GM21737 (cell line): ENCODE data around the gene MIR17HG.
A peak's percentile ranks its signal among the peaks of the same experiment; 100 is the strongest.
"Not testable (repeated sequence)": the region's sequence is repeated elsewhere in the genome, so short reads cannot be mapped to it uniquely, and the experiment has no call there.

Experiments used
- ATAC-seq: cut with Tn5 transposase; IDR thresholded peaks from one replicate; pipeline ENCODE4 v1.9.1; 2021; ENCODE audit warnings: mild to moderate bottlenecking, moderate library complexity; ENCODE audit not compliant: unreplicated experiment

MIR17HG gene

GRCh38 chr13:91347202-91347995 lies at the start of gene MIR17HG:
Gene MIR17HG (plus strand): TSS chr13:91347687.
- ATAC-seq: peak; percentile 56

DNA sequence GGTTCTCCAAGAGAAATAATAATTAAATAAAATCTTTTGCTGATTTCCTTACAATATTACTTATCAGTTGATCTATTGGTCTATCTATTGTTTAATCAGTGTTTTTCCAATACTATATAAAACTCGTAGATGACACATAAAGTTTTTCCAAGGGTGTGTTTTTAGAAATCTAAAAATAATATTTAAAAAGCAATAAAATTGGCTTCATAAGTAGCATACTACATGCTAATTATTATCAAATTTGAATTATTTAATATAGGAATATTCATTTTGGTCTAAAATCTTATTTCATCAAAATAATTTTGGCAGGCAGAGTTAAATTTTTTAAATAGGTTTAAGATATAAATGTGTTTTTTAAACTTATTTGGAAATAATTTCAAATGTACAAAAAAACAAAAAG lies 49.4 kb upstream of the MIR17HG start:
- ATAC-seq: no peak

GRCh38 chr13:91302111-91302510 lies 45.4 kb upstream of the MIR17HG start:
- peak; percentile 78 for ATAC-seq

- no peak for ATAC-seq
These were observed 44.5 kb upstream of the MIR17HG start for GRCh38 chr13:91303031-91303430.

DNA sequence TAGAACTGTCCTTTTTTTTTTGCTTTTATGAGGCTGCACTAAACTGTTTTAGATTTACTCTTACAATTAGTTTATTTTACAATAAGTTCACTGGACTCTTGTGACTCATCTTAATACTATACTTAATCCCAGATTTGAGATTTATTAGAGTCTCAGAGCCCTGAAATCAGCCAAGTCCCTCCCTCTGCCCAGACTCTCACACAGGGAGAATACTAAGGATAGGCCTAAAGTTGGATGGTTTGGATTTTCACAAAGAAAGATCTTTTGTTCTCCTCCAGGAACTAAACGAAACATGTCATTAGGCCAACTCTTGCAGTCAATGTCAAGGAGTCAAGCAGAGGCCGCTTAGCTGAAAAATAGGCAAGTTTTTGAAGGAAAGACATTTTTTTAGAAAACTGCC lies 42.7 kb upstream of the MIR17HG start:
- ATAC-seq: no peak

DNA sequence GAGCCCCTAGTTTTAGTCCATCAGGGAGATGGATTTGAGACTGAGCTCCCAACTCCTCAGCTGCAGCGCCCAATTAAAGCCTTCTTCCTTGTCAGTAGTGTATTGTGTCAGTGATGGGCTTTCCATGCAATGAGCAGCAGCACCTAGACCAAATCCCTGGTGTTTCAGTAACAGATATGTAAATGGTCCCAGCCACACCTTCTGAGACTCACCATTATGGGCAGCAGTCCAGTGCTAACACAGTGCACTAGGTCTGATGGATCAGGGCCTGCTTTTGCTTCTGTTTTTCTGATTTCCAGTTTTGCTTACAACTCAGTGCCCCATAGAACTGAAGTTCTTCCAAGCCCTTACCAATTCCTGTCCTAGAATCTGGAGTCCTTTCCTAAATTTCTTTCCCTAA lies 41.8 kb upstream of the MIR17HG start:
- ATAC-seq: no peak

GRCh38 chr13:91307887-91308286 lies 39.6 kb upstream of the MIR17HG start:
- no peak for ATAC-seq

GRCh38 chr13:91308299-91308698 lies 39.2 kb upstream of the MIR17HG start:
- no peak for ATAC-seq

- ATAC-seq: no peak
These were observed 36.0 kb upstream of the MIR17HG start for GRCh38 chr13:91311491-91311890.

DNA sequence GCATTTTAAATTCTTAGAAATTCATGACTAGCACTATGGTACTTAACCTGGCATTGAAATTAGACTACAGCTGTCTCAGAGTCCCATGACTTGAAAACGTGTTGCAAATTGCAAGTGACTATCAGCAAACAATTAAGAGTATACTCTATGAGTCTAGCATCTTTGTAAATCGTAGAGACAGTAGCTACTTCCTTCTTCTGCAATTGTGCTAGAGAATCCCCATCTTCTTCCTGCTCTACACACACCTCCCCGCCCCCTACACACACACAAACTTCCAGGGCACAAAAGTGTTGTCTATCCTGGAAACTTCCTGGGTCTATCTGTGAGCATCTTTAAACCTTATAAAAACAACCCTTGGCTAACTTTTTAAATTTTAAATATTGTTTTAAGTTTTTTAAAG lies 35.2 kb upstream of the MIR17HG start:
- ATAC-seq: no peak

DNA sequence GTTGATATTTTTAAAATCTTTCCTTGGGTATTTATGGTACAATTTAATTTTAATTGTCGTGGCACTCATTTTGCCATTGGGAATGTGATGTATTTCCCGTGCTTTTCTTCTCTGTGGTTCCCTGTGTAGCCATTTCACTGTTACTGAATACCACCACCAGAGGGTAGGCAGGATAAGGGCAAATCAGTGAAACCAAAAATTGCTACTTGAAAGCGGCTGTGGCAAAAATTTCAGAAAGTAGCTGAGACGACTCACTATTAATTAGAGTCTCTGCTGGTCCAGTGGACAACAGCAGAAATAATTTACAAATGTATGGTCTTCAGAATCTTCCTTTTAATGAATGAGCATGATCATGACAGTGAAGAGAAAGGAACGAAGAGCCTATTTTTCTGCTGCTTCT lies 34.4 kb upstream of the MIR17HG start:
- ATAC-seq: peak; percentile 85

- peak; percentile 69 for ATAC-seq
These were observed 33.9 kb upstream of the MIR17HG start for GRCh38 chr13:91313581-91313980.

GRCh38 chr13:91314888-91315287 lies 32.6 kb upstream of the MIR17HG start:
- ATAC-seq: no peak

- ATAC-seq: no peak
These were observed 28.6 kb upstream of the MIR17HG start for GRCh38 chr13:91318886-91319285.

DNA sequence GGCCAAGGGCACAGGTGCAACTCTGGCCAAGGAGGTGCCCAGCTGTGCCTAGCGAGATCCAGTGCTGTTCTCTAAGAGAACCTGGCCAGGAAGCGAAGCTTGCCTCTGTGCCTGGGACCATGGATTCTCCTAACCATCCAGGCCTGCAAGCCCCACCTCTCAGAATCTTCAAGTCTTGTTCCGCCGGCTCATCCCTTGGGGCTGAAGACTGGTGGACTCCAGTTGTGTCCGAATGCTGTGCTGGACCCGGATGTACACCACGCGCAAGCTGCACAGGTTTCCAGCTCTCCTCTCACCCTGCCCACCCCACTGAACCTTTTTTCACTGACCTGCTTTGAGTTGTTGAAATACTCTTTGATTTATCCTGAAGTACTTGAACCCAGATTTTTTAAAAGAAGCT lies 27.5 kb upstream of the MIR17HG start:
- ATAC-seq: no peak

- not testable (repeated sequence) for ATAC-seq
These were observed 26.5 kb upstream of the MIR17HG start for GRCh38 chr13:91320990-91321389.

- no peak for ATAC-seq
These were observed 24.1 kb upstream of the MIR17HG start for GRCh38 chr13:91323349-91323748.

DNA sequence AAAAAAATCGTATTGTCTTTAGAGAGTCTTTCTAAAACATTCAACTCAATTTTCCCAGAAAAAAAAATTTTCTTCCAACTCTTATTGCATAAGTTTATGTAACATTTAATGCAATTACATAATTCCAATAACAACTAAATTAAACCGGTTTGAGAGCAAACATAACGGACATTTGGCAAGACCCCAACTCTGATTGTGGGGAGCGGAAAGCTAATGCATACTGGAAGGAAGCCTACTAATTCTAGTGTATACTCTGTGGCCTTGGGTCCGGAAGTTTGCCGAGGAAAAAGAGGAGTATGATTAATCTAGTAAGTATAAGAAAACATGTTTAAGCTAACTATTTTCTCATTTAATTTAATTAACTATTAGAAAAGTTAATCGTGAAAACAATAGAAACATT lies 21.3 kb upstream of the MIR17HG start:
- no peak for ATAC-seq

DNA sequence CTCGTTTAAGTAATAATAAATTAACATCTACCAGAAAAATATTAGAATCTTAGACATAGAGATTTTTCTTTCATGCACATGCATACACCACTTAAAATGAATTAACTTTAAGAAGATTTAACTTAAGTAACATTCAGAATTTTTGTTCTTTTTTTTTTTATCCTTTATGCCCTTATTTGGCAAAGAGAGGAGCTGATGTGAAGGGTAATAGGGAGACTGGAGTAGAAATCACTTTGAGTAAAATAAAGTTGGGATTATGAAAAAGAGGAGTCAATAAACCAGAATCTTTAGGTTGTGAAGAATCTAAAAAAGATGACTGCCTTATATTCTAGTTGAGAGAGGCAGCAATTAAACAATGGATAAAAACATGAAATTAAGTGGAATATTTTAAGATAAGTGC lies 18.8 kb upstream of the MIR17HG start:
- no peak for ATAC-seq

DNA sequence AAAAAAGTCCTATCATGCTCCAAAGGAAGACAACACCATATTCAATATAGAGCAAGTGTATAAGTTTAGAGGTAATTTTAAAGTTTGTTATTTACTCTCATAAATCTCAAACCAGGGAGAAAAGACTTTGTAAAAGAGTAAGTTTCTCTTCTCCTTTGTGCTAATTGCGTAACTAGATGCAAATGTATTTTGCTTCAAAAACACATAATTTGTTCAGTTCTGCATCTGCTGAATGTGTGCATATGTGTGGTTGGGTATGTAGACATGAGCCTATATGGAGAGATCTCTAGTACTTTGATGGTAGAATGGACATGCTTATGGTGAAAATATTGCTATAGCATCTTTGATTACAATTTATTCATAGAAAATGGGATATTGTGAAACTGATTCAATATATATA lies 17.8 kb upstream of the MIR17HG start:
- ATAC-seq: no peak

DNA sequence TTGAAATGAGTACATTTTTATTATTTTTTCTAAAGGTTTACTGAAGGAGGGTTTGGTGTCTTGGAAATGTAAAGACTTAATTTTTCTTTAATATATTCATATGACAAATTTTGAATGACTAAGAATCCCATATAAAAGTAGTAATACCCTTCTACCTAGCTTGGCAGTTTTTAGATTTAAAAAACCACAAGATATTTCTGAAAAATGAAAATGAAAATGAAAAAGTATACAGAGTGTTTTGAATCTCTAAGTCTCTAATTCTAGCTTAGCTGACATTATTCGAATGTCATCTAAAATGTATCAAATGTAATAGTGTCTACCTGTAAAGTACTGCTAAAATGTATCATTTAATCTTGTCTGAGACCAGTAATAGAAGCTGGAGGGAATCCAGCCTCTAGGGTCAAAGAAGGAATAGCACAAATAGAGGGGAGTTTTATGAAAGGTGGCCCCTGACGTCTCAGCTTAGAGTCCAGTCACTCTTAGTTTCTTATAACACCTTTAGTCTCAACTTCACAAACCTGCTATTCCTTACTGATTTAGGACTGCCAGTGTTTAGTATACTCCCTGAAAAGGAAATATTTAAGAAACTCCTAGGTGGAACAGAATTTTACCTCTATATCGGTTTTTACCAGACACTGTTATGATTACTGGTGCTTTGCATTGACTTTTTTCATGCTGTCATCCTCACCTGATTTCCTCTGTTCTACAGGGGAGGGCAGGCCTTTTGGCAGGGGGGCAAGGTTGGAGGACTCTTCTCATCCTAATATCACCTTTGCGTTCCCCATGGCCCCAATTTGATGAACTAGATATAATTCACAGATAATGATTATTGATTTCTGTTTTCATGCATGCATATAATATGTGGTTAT lies 16.2 kb upstream of the MIR17HG start:
- ATAC-seq: peak; percentile 86

DNA sequence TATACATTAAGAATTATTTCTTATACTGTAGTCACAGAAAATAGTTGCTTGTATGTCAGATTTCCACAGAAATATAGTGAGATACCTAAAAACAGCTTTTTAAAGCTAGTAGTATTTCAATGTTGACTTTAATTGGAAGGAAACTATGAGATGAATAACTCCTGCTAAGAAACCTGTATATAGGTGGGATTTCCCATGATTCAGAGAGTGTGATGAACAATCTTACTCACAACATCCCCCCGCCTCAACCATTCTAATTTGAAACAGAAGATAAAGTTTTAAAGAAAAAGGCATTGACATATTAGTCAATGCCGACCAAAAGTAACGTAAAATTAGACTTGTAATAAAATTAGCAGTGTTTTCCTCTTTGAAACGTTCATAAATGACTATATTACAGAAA lies 1.4 kb upstream of the MIR17HG start:
- no peak for ATAC-seq
